ENCODE measurements around the gene UBE2J2. TPM values are rescaled to one million over a fixed set of nuclear protein-coding genes. Genes with fewer than 3 reads are reported as not detected.

UBE2J2 gene
- total RNA-seq, 2 donors from 2014 or later, result 27.5 to 33.5 TPM

DNA sequence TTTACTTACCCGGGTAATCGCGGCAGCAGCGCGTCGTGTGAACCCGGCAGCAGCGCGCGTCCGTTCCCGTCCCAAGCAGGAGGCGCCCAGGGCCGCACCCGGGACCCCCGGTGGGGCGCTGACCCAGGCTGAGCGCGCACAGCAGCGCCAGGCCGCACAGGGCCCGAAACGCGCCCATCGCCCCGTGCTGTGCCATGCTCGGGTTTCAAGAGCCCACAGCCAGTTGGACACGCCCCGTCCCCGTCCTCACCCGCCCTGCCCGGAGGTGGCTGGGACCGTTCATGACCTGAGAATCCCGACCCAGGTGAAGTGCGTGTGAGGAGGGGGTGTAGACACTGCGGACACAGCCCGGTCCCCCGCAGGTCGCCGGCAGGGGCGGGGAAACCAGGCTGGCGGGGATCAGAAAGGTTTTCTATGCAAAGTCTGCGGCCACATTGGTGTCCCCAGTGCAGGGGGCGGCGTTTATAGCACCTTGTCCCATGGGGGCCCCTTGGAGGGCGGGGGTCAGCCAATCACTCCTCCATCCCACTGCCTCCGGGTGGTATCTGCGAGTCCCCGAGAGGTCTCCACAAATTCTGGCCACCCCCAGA lies 67.2 kb downstream of the UBE2J2 start, which contains the start of gene TNFRSF18:
Gene TNFRSF18 (minus strand): TSS at position 217 of the 590 bp plus-strand sequence. CDS start 21 bp downstream, at position 196.
- DNase-seq (ENCODE audit: low spot score), result no peak
- H3K36me3 ChIP-seq, result no peaks in the 10 kb centered on the region
- TF ChIP-seq, protein P1, sequence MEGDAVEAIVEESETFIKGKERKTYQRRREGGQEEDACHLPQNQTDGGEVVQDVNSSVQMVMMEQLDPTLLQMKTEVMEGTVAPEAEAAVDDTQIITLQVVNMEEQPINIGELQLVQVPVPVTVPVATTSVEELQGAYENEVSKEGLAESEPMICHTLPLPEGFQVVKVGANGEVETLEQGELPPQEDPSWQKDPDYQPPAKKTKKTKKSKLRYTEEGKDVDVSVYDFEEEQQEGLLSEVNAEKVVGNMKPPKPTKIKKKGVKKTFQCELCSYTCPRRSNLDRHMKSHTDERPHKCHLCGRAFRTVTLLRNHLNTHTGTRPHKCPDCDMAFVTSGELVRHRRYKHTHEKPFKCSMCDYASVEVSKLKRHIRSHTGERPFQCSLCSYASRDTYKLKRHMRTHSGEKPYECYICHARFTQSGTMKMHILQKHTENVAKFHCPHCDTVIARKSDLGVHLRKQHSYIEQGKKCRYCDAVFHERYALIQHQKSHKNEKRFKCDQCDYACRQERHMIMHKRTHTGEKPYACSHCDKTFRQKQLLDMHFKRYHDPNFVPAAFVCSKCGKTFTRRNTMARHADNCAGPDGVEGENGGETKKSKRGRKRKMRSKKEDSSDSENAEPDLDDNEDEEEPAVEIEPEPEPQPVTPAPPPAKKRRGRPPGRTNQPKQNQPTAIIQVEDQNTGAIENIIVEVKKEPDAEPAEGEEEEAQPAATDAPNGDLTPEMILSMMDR (IDR thresholded peaks at IDR 0.05), result no peak
- H3K4me3 ChIP-seq, result peak within 1 kb of the TSS in 1 of 2 donors; percentile 37
- peaks cover 0 to 26% of the 10 kb centered on the region in 2 donors for H3K4me1 ChIP-seq
- peaks cover 6 to 8% of the 10 kb centered on the region in 2 donors for H3K27me3 ChIP-seq
- no peaks in the 10 kb centered on the region for H3K9me3 ChIP-seq
- no peak within 1 kb of the TSS for H3K27ac ChIP-seq

GRCh38 chr1:1205769-1206375 lies 67.8 kb downstream of the UBE2J2 start:
- no peak for DNase-seq (ENCODE audit: low spot score)
- TF ChIP-seq, protein P1 (IDR thresholded peaks at IDR 0.05), result no peak
- H3K4me3 ChIP-seq, result peak overlapping the region in 1 of 2 donors; percentile 37
- H3K9me3 ChIP-seq, result no peaks in the 10 kb centered on the region
- H3K27me3 ChIP-seq, result peaks cover 6 to 8% of the 10 kb centered on the region in 2 donors
- peaks cover 0 to 32% of the 10 kb centered on the region in 2 donors for H3K4me1 ChIP-seq
- no peak overlapping the region for H3K27ac ChIP-seq
- no peaks in the 10 kb centered on the region for H3K36me3 ChIP-seq

- peaks cover 6 to 8% of the 10 kb centered on the region in 2 donors for H3K27me3 ChIP-seq
Observed at GRCh38 chr1:1204998-1205768, 68.5 kb downstream of the UBE2J2 start.

GRCh38 chr1:1204425-1204920 lies 69.2 kb downstream of the UBE2J2 start:
- H3K27me3 ChIP-seq, result peaks cover 6 to 8% of the 10 kb centered on the region in 2 donors
- H3K4me3 ChIP-seq, result no peak overlapping the region
- H3K36me3 ChIP-seq, result no peaks in the 10 kb centered on the region
- TF ChIP-seq, protein P1 (IDR thresholded peaks at IDR 0.05), result no peak
- H3K4me1 ChIP-seq, result peaks cover 0 to 36% of the 10 kb centered on the region in 2 donors
- H3K27ac ChIP-seq, result no peak overlapping the region
- DNase-seq (ENCODE audit: low spot score), result no peak
- H3K9me3 ChIP-seq, result no peaks in the 10 kb centered on the region

More at GRCh38 chr1:1204998-1205768, 68.5 kb downstream of the UBE2J2 start:
- no peak overlapping the region for H3K27ac ChIP-seq
- no peak overlapping the region for H3K4me3 ChIP-seq
- H3K9me3 ChIP-seq, result no peaks in the 10 kb centered on the region
- TF ChIP-seq, protein P1 (IDR thresholded peaks at IDR 0.05), result no peak
- peaks cover 0 to 36% of the 10 kb centered on the region in 2 donors for H3K4me1 ChIP-seq
- H3K36me3 ChIP-seq, result no peaks in the 10 kb centered on the region
- no peak for DNase-seq (ENCODE audit: low spot score)

Small RNAs within 50 kb of the gene (microRNA-seq; reads per million reads assigned to microRNA genes)
- gene MIR6726 (ENCODE audit: borderline number of aligned reads in 2 of 2, borderline replicate concordance in 1 of 2), result 0.71 to 2.8 reads per million in 2 donors
- gene MIR6727 (ENCODE audit: borderline number of aligned reads in 2 of 2, borderline replicate concordance in 1 of 2), result 0 to 0.71 reads per million in 2 donors

Other genes starting within 250 kb of the UBE2J2 start
- not detected for gene RNF223, start 199.5 kb downstream of the UBE2J2 start, total RNA-seq
- gene C1orf159, start 157.8 kb downstream of the UBE2J2 start, total RNA-seq, result 1 to 10 TPM; 4.4 to 4.6 TPM
- gene TTLL10, start 100.0 kb downstream of the UBE2J2 start, total RNA-seq, result not detected
- under 1 TPM in 1 of 2 donors, not detected in 1; 0.55 TPM for gene TNFRSF18, start 67.3 kb downstream of the UBE2J2 start, total RNA-seq
- gene TNFRSF4, start 59.7 kb downstream of the UBE2J2 start, total RNA-seq, result under 1 TPM; 0.59 to 0.79 TPM
- 100 to 1,000 TPM; 120 to 128 TPM for gene SDF4, start 41.9 kb downstream of the UBE2J2 start, total RNA-seq
- 10 to 100 TPM; 16.1 to 19.7 TPM for gene B3GALT6, start 41.6 kb downstream of the UBE2J2 start, total RNA-seq
- gene C1QTNF12, start 27.1 kb downstream of the UBE2J2 start, total RNA-seq, result not detected
- gene SCNN1D, start 6.6 kb upstream of the UBE2J2 start, total RNA-seq, result under 1 TPM; 0.59 to 0.79 TPM
- 10 to 100 TPM; 19.5 to 20.4 TPM for gene ACAP3, start 34.1 kb upstream of the UBE2J2 start, total RNA-seq
- gene PUSL1, start 34.7 kb upstream of the UBE2J2 start, total RNA-seq, result 10 to 100 TPM; 14.5 to 24.8 TPM
- 10 to 100 TPM; 59.6 to 65.2 TPM for gene INTS11, start 50.8 kb upstream of the UBE2J2 start, total RNA-seq
- gene CPTP, start 50.9 kb upstream of the UBE2J2 start, total RNA-seq, result 10 to 100 TPM; 35.6 to 64.1 TPM
- gene TAS1R3, start 57.4 kb upstream of the UBE2J2 start, total RNA-seq, result under 1 TPM; 0.30 to 0.35 TPM
- gene DVL1, start 75.6 kb upstream of the UBE2J2 start, total RNA-seq, result 10 to 100 TPM; 75.0 to 80.2 TPM
- gene MXRA8, start 84.7 kb upstream of the UBE2J2 start, total RNA-seq, result 10 to 100 TPM; 53.4 to 58.6 TPM
- 100 to 1,000 TPM; 155 to 159 TPM for gene AURKAIP1, start 101.4 kb upstream of the UBE2J2 start, total RNA-seq
- 10 to 100 TPM; 41.6 to 44.2 TPM for gene CCNL2, start 125.5 kb upstream of the UBE2J2 start, total RNA-seq
- 100 to 1,000 TPM; 160 to 218 TPM for gene MRPL20, start 133.4 kb upstream of the UBE2J2 start, total RNA-seq
- 1 to 10 TPM; 2.2 to 2.4 TPM for gene ANKRD65, start 147.4 kb upstream of the UBE2J2 start, total RNA-seq
- 10 to 100 TPM; 13.0 to 15.2 TPM for gene VWA1, start 161.8 kb upstream of the UBE2J2 start, total RNA-seq
- 1 to 10 TPM; 1.4 to 2.8 TPM for gene ATAD3C, start 175.8 kb upstream of the UBE2J2 start, total RNA-seq
- 1 to 10 TPM; 2.7 to 5.7 TPM for gene ATAD3B, start 197.9 kb upstream of the UBE2J2 start, total RNA-seq
- 10 to 100 TPM; 15.6 to 18.6 TPM for gene ATAD3A, start 238.3 kb upstream of the UBE2J2 start, total RNA-seq

Measured in right atrium auricular region (tissue), 2 donors.